ENCODE results near the gene PARP15.

DNA sequence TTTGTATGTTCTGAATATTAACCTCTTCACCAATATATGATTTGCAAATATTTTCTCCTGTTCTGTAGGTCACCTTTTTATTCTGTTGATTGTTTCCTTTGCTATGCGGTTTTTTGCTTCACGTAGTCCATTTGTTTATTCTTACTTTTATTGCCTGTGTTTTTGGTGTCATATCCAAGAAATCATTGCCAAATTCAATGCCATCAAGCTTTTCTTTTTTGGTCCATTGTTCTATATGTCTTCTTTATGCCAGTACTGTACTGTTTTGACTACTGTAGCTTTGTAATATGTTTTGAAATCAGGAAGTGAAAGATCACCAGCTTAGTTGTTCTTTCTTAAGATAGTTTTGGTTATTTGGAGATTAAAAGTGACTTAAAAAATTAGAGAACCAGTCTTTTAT, 4.2 kb downstream of the PARP15 start:
- TF ChIP-seq, protein P1, sequence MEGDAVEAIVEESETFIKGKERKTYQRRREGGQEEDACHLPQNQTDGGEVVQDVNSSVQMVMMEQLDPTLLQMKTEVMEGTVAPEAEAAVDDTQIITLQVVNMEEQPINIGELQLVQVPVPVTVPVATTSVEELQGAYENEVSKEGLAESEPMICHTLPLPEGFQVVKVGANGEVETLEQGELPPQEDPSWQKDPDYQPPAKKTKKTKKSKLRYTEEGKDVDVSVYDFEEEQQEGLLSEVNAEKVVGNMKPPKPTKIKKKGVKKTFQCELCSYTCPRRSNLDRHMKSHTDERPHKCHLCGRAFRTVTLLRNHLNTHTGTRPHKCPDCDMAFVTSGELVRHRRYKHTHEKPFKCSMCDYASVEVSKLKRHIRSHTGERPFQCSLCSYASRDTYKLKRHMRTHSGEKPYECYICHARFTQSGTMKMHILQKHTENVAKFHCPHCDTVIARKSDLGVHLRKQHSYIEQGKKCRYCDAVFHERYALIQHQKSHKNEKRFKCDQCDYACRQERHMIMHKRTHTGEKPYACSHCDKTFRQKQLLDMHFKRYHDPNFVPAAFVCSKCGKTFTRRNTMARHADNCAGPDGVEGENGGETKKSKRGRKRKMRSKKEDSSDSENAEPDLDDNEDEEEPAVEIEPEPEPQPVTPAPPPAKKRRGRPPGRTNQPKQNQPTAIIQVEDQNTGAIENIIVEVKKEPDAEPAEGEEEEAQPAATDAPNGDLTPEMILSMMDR (IDR thresholded peaks at IDR 0.05; ENCODE audit: poor library complexity): no peak
- no peak for TF ChIP-seq EZH2 (IDR thresholded peaks at IDR 0.05; ENCODE audit: borderline replicate concordance)
- no peak for TF ChIP-seq EZH2phosphoT487 (IDR thresholded peaks at IDR 0.05; ENCODE audit: low read depth, severe bottlenecking, unreplicated experiment)
